GM23338 (cell line): ENCODE data around the gene IFITM1. TPM values are rescaled to one million over a fixed set of nuclear protein-coding genes. Genes with fewer than 3 reads are reported as not detected.
"Not testable (repeated sequence)": the region's sequence is repeated elsewhere in the genome, so short reads cannot be mapped to it uniquely, and the experiment has no call there.

Experiments used
- ATAC-seq: fragments of 200-7000 bp; cut with Tn5 transposase; 3 replicates; pipeline ENCODE4 v1.9.1; 2020
- DNase-seq: peaks from one replicate; pipeline ENCODE4 v3.0.0-alpha.2; 2015; ENCODE audit warnings: low spot score
- H2AFZ ChIP-seq: fragments of 200-600 bp; sonication (generic); 2 replicates; pipeline ENCODE4 v1.8.0; 2016; ENCODE audit warnings: antibody characterized with exemption, mild to moderate bottlenecking, moderate library complexity
- H3F3A ChIP-seq: fragments of 200-600 bp; sonication (generic); replicated peaks from 2 replicates; pipeline ENCODE4 v1.8.0; 2017; ENCODE audit warnings: antibody characterized with exemption, mixed run types, low read depth
- H3K27ac ChIP-seq: fragments of 200-600 bp; sonication (generic); 2 replicates; pipeline ENCODE4 v1.6.1; 2016; ENCODE audit warnings: low read depth
- H3K27me3 ChIP-seq: fragments of 200-600 bp; sonication (generic); 2 replicates; pipeline ENCODE4 v1.8.0; 2016; ENCODE audit warnings: mild to moderate bottlenecking, mixed run types, moderate library complexity; ENCODE audit not compliant: insufficient read depth
- H3K36me3 ChIP-seq: fragments of 200-600 bp; sonication (generic); 2 replicates; pipeline ENCODE4 v1.8.0; 2016; ENCODE audit warnings: mild to moderate bottlenecking; ENCODE audit not compliant: insufficient read depth
- H3K4me1 ChIP-seq: fragments of 200-600 bp; sonication (generic); 2 replicates; pipeline ENCODE4 v1.8.0; 2016; ENCODE audit warnings: mild to moderate bottlenecking, moderate library complexity; ENCODE audit not compliant: insufficient read depth
- H3K4me2 ChIP-seq: fragments of 200-600 bp; sonication (generic); 2 replicates; pipeline ENCODE4 v1.7.1; 2017; ENCODE audit warnings: mixed run types
- H3K4me3 ChIP-seq: fragments of 200-600 bp; sonication (generic); 2 replicates; pipeline ENCODE4 v1.6.1; 2016; ENCODE audit warnings: mixed run types
- H3K79me2 ChIP-seq: fragments of 200-600 bp; sonication (generic); replicated peaks from 2 replicates; pipeline ENCODE4 v1.8.0; 2017; ENCODE audit warnings: mild to moderate bottlenecking; ENCODE audit not compliant: insufficient read depth
- H3K9me2 ChIP-seq: fragments of 200-600 bp; sonication (generic); 2 replicates; pipeline ENCODE4 v1.8.0; 2017; ENCODE audit not compliant: insufficient read depth
- H4K20me1 ChIP-seq: fragments of 200-600 bp; sonication (generic); replicated peaks from 2 replicates; pipeline ENCODE4 v1.8.0; 2017; ENCODE audit warnings: mild to moderate bottlenecking; ENCODE audit not compliant: insufficient read depth
- H3K27ac Mint-ChIP-seq: 2 replicates; pipeline ENCODE4 v1.8.0; 2020; ENCODE audit warnings: inconsistent platforms, mild to moderate bottlenecking, moderate library complexity, mixed read lengths
- H3K27me3 Mint-ChIP-seq: 3 replicates; pipeline ENCODE4 v1.8.0; 2022; ENCODE audit warnings: low read depth, mild to moderate bottlenecking, moderate library complexity, mixed read lengths, inconsistent platforms; ENCODE audit not compliant: insufficient read depth, poor library complexity
- H3K36me3 Mint-ChIP-seq: 3 replicates; pipeline ENCODE4 v1.8.0; 2021; ENCODE audit warnings: low read depth, mild to moderate bottlenecking, inconsistent platforms, moderate library complexity, mixed read lengths
- H3K4me1 Mint-ChIP-seq: 3 replicates; pipeline ENCODE4 v1.8.0; 2020; ENCODE audit warnings: mild to moderate bottlenecking, inconsistent platforms, mixed read lengths
- H3K4me3 Mint-ChIP-seq: 3 replicates; pipeline ENCODE4 v1.8.0; 2021; ENCODE audit warnings: moderate library complexity, mild to moderate bottlenecking, inconsistent platforms, mixed read lengths
- H3K9me3 Mint-ChIP-seq: 3 replicates; pipeline ENCODE4 v1.8.0; 2020; ENCODE audit warnings: moderate library complexity, mild to moderate bottlenecking, inconsistent platforms, mixed read lengths
- CREB1 ChIP-seq: fragments of 250-450 bp; sonication (Bioruptor Pico); IDR thresholded peaks from 2 replicates; pipeline ENCODE4 v1.5.0; 2020; ENCODE audit warnings: low read depth, mild to moderate bottlenecking, moderate library complexity
- EZH2 ChIP-seq: fragments of 200-600 bp; sonication (generic); IDR thresholded peaks from one replicate; pipeline ENCODE4 v1.8.0; 2017; ENCODE audit warnings: antibody characterized with exemption, mild to moderate bottlenecking, low read depth; ENCODE audit not compliant: unreplicated experiment
- EZH2phosphoT487 ChIP-seq: fragments of 200-600 bp; sonication (generic); IDR thresholded peaks from one replicate; pipeline ENCODE4 v1.8.1; 2018; ENCODE audit warnings: antibody characterized with exemption; ENCODE audit not compliant: unreplicated experiment
- NANOG ChIP-seq: IDR thresholded peaks from 2 replicates; pipeline ENCODE4 v1.6.1; 2016; ENCODE audit warnings: antibody characterized with exemption, borderline replicate concordance
- POLR2AphosphoS5 ChIP-seq: IDR thresholded peaks from 2 replicates; pipeline ENCODE4 v1.6.1; 2016; ENCODE audit warnings: antibody characterized with exemption, low read depth
- STAT1 ChIP-seq: IDR thresholded peaks from one replicate; pipeline ENCODE4 v1.6.1; 2016; ENCODE audit warnings: antibody characterized with exemption; ENCODE audit not compliant: unreplicated experiment
- ZNF114 ChIP-seq: fragments of 250-450 bp; sonication (Bioruptor Pico); IDR thresholded peaks from 2 replicates; pipeline ENCODE4 v1.5.0; 2020; ENCODE audit warnings: mild to moderate bottlenecking, moderate library complexity
- ZNF331 ChIP-seq: fragments of 250-450 bp; sonication (Bioruptor Pico); IDR thresholded peaks from 2 replicates; pipeline ENCODE4 v1.5.0; 2020; ENCODE audit warnings: low read depth, mild to moderate bottlenecking, moderate library complexity
- polyA plus RNA-seq: library from polyadenylated mRNA; unstranded; fragments of >200 nt; fragmentation: Nextera tagmentation; extraction: Ambion mirVana; gene quantifications from 2 replicates; pipeline ENCODE4 v1.2.1, GENCODE V29; 2016
- total RNA-seq: library from RNA; depleted of rRNA; stranded (reverse); fragments of >200 nt; shearing (Covaris generic); gene quantifications from 2 replicates; pipeline ENCODE4 v1.2.3, GENCODE V29; 2014
- TF ChIP-seq, protein P1 (sequence below): fragments of 250-450 bp; sonication (Bioruptor Pico); IDR thresholded peaks from 2 replicates; pipeline ENCODE4 v1.5.0; 2020; ENCODE audit warnings: mild to moderate bottlenecking, moderate library complexity
- TF ChIP-seq, protein P2 (sequence below): IDR thresholded peaks from one replicate; pipeline ENCODE4 v1.6.1; 2018; ENCODE audit warnings: antibody characterized with exemption; ENCODE audit not compliant: unreplicated experiment
- TF ChIP-seq, protein P3 (sequence below), 2 experiments: fragments of 200-600 bp in 1 of 2; sonication (generic) in 1 of 2; conservative IDR thresholded peaks; 2 replicates each; pipeline versions ENCODE4 v1.5.1 to v1.6.1; 2016 to 2017; ENCODE audit warnings: antibody characterized with exemption in 2 of 2, low read depth in 2 of 2, mild to moderate bottlenecking in 2 of 2, moderate library complexity in 1 of 2

IFITM1 gene
- total and polyA plus RNA-seq, 2 experiments from 2014 or later, result 396 to 1,194 TPM

DNA sequence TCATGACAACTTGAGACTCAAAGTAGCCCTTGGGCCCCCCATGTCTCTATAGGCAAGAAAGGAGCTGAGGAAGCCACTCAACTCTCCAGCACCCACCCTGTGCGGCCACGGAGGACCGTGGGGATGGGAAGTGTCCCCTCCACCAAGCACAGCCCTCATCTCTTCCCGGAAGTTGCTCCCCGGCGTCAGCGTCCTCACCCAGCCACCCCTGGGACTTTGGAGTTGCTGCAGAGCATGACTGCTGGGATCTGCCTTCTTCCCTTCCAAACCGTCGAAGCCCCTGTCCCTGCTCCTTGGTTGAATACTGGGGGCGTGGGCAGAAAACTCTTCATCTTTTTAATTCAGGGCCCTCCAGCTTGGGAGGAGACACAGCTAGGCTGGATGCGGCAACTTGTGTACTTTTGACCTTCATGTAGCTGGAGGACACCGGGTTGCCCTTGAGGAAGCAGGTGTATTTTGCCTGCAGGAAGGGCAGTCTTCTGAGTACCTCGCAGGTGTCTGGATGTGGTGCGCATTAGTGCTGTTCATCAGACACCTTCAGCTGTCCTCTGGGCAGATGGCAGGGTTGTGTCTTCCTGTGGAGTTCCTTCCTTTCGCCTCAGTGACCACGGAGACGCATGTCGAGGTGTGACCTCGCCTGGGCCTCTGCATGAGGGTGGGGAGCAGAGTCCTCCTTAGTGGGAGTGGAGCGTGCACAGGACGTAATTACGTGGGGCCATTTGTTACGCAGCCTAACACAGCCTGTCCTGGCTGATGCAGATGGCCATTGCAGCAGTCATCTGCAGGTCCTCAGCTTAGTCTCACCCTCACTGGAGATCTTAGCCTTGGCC is 19.0 kb downstream of the IFITM1 start (continued):
- TF ChIP-seq, protein P1, sequence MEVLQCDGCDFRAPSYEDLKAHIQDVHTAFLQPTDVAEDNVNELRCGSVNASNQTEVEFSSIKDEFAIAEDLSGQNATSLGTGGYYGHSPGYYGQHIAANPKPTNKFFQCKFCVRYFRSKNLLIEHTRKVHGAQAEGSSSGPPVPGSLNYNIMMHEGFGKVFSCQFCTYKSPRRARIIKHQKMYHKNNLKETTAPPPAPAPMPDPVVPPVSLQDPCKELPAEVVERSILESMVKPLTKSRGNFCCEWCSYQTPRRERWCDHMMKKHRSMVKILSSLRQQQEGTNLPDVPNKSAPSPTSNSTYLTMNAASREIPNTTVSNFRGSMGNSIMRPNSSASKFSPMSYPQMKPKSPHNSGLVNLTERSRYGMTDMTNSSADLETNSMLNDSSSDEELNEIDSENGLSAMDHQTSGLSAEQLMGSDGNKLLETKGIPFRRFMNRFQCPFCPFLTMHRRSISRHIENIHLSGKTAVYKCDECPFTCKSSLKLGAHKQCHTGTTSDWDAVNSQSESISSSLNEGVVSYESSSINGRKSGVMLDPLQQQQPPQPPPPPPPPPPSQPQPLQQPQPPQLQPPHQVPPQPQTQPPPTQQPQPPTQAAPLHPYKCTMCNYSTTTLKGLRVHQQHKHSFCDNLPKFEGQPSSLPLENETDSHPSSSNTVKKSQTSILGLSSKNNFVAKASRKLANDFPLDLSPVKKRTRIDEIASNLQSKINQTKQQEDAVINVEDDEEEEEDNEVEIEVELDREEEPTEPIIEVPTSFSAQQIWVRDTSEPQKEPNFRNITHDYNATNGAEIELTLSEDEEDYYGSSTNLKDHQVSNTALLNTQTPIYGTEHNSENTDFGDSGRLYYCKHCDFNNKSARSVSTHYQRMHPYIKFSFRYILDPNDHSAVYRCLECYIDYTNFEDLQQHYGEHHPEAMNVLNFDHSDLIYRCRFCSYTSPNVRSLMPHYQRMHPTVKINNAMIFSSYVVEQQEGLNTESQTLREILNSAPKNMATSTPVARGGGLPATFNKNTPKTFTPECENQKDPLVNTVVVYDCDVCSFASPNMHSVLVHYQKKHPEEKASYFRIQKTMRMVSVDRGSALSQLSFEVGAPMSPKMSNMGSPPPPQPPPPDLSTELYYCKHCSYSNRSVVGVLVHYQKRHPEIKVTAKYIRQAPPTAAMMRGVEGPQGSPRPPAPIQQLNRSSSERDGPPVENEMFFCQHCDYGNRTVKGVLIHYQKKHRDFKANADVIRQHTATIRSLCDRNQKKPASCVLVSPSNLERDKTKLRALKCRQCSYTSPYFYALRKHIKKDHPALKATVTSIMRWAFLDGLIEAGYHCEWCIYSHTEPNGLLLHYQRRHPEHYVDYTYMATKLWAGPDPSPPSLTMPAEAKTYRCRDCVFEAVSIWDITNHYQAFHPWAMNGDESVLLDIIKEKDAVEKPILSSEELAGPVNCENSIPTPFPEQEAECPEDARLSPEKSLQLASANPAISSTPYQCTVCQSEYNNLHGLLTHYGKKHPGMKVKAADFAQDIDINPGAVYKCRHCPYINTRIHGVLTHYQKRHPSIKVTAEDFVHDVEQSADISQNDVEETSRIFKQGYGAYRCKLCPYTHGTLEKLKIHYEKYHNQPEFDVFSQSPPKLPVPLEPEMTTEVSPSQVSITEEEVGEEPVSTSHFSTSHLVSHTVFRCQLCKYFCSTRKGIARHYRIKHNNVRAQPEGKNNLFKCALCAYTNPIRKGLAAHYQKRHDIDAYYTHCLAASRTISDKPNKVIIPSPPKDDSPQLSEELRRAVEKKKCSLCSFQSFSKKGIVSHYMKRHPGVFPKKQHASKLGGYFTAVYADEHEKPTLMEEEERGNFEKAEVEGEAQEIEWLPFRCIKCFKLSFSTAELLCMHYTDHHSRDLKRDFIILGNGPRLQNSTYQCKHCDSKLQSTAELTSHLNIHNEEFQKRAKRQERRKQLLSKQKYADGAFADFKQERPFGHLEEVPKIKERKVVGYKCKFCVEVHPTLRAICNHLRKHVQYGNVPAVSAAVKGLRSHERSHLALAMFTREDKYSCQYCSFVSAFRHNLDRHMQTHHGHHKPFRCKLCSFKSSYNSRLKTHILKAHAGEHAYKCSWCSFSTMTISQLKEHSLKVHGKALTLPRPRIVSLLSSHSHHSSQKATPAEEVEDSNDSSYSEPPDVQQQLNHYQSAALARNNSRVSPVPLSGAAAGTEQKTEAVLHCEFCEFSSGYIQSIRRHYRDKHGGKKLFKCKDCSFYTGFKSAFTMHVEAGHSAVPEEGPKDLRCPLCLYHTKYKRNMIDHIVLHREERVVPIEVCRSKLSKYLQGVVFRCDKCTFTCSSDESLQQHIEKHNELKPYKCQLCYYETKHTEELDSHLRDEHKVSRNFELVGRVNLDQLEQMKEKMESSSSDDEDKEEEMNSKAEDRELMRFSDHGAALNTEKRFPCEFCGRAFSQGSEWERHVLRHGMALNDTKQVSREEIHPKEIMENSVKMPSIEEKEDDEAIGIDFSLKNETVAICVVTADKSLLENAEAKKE (CRISPR knock-in tag), result no peak
- TF ChIP-seq ZNF114 (CRISPR knock-in tag) (no peak), EZH2 (no peak), POLR2AphosphoS5 (no peak), ZNF331 (CRISPR knock-in tag) (no peak), NANOG (no peak), STAT1 (no peak), CREB1 (CRISPR knock-in tag) (no peak), EZH2phosphoT487 (no peak)
- TF ChIP-seq, protein P2, sequence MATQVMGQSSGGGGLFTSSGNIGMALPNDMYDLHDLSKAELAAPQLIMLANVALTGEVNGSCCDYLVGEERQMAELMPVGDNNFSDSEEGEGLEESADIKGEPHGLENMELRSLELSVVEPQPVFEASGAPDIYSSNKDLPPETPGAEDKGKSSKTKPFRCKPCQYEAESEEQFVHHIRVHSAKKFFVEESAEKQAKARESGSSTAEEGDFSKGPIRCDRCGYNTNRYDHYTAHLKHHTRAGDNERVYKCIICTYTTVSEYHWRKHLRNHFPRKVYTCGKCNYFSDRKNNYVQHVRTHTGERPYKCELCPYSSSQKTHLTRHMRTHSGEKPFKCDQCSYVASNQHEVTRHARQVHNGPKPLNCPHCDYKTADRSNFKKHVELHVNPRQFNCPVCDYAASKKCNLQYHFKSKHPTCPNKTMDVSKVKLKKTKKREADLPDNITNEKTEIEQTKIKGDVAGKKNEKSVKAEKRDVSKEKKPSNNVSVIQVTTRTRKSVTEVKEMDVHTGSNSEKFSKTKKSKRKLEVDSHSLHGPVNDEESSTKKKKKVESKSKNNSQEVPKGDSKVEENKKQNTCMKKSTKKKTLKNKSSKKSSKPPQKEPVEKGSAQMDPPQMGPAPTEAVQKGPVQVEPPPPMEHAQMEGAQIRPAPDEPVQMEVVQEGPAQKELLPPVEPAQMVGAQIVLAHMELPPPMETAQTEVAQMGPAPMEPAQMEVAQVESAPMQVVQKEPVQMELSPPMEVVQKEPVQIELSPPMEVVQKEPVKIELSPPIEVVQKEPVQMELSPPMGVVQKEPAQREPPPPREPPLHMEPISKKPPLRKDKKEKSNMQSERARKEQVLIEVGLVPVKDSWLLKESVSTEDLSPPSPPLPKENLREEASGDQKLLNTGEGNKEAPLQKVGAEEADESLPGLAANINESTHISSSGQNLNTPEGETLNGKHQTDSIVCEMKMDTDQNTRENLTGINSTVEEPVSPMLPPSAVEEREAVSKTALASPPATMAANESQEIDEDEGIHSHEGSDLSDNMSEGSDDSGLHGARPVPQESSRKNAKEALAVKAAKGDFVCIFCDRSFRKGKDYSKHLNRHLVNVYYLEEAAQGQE, result no peak
- TF ChIP-seq, protein P3, sequence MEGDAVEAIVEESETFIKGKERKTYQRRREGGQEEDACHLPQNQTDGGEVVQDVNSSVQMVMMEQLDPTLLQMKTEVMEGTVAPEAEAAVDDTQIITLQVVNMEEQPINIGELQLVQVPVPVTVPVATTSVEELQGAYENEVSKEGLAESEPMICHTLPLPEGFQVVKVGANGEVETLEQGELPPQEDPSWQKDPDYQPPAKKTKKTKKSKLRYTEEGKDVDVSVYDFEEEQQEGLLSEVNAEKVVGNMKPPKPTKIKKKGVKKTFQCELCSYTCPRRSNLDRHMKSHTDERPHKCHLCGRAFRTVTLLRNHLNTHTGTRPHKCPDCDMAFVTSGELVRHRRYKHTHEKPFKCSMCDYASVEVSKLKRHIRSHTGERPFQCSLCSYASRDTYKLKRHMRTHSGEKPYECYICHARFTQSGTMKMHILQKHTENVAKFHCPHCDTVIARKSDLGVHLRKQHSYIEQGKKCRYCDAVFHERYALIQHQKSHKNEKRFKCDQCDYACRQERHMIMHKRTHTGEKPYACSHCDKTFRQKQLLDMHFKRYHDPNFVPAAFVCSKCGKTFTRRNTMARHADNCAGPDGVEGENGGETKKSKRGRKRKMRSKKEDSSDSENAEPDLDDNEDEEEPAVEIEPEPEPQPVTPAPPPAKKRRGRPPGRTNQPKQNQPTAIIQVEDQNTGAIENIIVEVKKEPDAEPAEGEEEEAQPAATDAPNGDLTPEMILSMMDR (conservative IDR thresholded peaks at IDR 0.05; ENCODE audit: low read depth in 2 of 2), result no peak

DNA sequence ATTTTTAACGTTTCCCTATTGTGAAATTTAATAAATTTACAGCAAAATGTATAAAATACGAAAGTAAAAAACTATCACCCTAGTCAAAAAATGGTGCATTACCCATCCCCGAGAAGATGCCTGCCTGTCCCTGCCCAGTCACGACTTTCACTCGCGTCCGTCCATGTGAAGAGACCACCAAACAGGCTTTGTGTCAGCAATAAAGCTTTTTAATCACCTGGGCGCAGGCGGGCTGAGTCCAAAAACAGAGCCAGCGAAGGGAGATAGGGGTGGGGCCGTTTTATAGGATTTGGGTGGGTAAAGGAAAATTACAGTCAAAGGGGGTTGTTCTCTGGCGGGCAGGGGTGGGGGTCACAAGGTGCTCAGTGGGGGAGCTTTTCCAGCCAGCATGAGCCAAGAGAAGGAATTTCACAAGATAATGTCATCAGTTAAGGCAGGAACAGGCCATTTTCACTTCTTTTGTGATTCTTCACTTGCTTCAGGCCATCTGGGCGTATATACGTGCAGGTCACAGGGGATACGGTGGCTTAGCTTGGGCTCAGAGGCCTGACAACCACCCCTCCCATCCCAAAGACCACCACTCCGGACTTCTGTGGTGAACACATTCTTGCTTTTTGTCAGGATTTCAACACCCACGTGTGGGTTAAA is 19.9 kb downstream of the IFITM1 start:
- Mint-ChIP-seq H3K27ac (peak overlapping the region; percentile 17), H3K9me3 (peaks cover 13% of the 10 kb centered on the region), H3K27me3 (peaks cover 25% of the 10 kb centered on the region), H3K36me3 (peaks cover 16% of the 10 kb centered on the region; the same call in 2 of the 3 replicates), H3K4me1 (peaks cover 46% of the 10 kb centered on the region)
- H3K36me3 ChIP-seq, H4K20me1 ChIP-seq, H3K79me2 ChIP-seq, DNase-seq, H3K9me2 ChIP-seq, H3K4me3 Mint-ChIP-seq, H3K27me3 ChIP-seq: not testable (repeated sequence)
- peaks cover 34% of the 10 kb centered on the region for H3K4me1 ChIP-seq
- H3K4me3 ChIP-seq, result 0 out of 2 replicates have a peak overlapping the region, but pooled peaks have one; percentile 17
- peak overlapping the region; percentile 97 for H3K27ac ChIP-seq
- ATAC-seq, result peak; percentile 9
- peaks cover 14% of the 10 kb centered on the region; the same call in 1 of the 2 replicates for H3F3A ChIP-seq
- H2AFZ ChIP-seq, result peak overlapping the region; percentile 5; the same call in 1 of the 2 replicates
- H3K4me2 ChIP-seq, result peak overlapping the region; percentile 65
